Lower lobe of right lung (tissue), 2 donors: ENCODE results near the gene EQTN. TPM values are rescaled to one million over a fixed set of nuclear protein-coding genes. Genes with fewer than 3 reads are reported as not detected.

Experiments
- ATAC-seq, 2 donors: fragments of 200-7000 bp; cut with Tn5 transposase; one replicate each; pipeline ENCODE4 v1.9.1; 2020 to 2022; ENCODE audit warnings: mild to moderate bottlenecking in 2 of 2, moderate library complexity in 2 of 2
- DNase-seq: peaks from one replicate; pipeline ENCODE4 v3.0.0-alpha.2; 2020
- H3K27ac ChIP-seq: fragments of 200-600 bp; one replicate; pipeline ENCODE4 v1.8.0; 2022
- H3K27me3 ChIP-seq: fragments of 200-600 bp; one replicate; pipeline ENCODE4 v1.8.0; 2022; ENCODE audit warnings: low read depth
- H3K36me3 ChIP-seq: fragments of 200-600 bp; one replicate; pipeline ENCODE4 v1.8.0; 2022; ENCODE audit warnings: mild to moderate bottlenecking
- H3K4me1 ChIP-seq: fragments of 200-600 bp; one replicate; pipeline ENCODE4 v1.8.0; 2022
- H3K4me3 ChIP-seq: fragments of 200-600 bp; one replicate; pipeline ENCODE4 v1.8.0; 2022; ENCODE audit warnings: mild to moderate bottlenecking
- H3K9me3 ChIP-seq: fragments of 200-600 bp; one replicate; pipeline ENCODE4 v1.8.0; 2022
- intact Hi-C: fragments of 100-400 bp; cut with DNase I; formaldehyde crosslinking; loops from one replicate; pipeline ENCODE4 v1.11.0; 2022
- total RNA-seq: library from RNA; stranded (reverse); fragmentation: NEBNext Ultra II Directional; extraction: Animal tissue kit (Norgen Biotek cat#: 25700); gene quantifications from one replicate; pipeline ENCODE4 v1.2.1, GENCODE V29; 2021
- TF ChIP-seq, protein P1 (sequence below): fragments of 200-600 bp; IDR thresholded peaks from one replicate; pipeline ENCODE4 v1.8.0; 2022; ENCODE audit warnings: antibody characterized with exemption, mild to moderate bottlenecking
- donor health status: DM: no; HTN: yes; CAD: no; lungs with severe emphysema.

Gene EQTN
- total RNA-seq, 1 donor from 2014 or later = not detected

DNA sequence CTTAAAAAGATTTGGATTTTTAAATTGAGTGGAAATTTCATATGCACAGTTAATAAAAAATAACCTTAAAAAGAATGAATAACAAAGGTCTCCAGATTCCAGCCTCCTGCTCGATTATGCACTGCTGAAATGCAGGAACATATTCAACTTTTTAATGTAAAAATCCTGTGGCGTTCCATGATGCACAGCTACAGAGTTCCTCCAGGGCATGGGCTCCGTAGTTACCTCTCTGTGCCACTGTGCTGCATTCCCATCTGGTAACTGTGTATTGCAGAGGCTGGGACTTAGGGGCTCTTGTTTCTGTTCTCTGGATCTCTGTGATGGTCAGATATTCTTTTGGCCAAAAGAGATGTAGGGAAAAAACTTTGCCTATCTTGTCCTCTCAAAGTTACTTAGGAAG is 31.5 kb upstream of the EQTN start:
- H3K27ac ChIP-seq = no peak overlapping the region
- H3K27me3 ChIP-seq = no peaks in the 10 kb centered on the region
- no peak for DNase-seq
- H3K36me3 ChIP-seq = no peaks in the 10 kb centered on the region
- intact Hi-C loops = no loop called here
- peaks cover 3% of the 10 kb centered on the region for H3K4me1 ChIP-seq
- TF ChIP-seq, protein P1, sequence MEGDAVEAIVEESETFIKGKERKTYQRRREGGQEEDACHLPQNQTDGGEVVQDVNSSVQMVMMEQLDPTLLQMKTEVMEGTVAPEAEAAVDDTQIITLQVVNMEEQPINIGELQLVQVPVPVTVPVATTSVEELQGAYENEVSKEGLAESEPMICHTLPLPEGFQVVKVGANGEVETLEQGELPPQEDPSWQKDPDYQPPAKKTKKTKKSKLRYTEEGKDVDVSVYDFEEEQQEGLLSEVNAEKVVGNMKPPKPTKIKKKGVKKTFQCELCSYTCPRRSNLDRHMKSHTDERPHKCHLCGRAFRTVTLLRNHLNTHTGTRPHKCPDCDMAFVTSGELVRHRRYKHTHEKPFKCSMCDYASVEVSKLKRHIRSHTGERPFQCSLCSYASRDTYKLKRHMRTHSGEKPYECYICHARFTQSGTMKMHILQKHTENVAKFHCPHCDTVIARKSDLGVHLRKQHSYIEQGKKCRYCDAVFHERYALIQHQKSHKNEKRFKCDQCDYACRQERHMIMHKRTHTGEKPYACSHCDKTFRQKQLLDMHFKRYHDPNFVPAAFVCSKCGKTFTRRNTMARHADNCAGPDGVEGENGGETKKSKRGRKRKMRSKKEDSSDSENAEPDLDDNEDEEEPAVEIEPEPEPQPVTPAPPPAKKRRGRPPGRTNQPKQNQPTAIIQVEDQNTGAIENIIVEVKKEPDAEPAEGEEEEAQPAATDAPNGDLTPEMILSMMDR = no peak
- ATAC-seq = no peak
- H3K4me3 ChIP-seq = no peak overlapping the region
- H3K9me3 ChIP-seq = no peaks in the 10 kb centered on the region

DNA sequence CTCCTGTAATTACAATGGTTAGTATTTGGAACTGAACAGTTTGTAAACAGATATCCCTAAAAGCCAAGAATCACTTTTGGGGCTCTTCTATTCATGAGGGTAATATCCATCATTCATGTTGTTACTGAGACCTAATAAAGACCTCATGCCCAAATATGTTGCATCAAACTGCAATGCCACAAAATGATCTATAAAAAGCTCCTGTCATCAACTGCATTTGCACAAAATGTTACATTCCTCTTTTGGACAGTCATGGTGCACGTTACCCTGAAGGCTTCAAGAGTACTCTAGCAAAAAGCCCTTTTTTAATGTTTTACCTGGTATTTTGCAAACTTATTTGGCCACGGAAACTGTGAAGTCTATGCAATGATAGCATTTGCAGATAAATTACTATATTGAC is 14.2 kb upstream of the EQTN start:
- DNase-seq (no peak), ATAC-seq (no peak)
- Histone ChIP-seq H3K27ac (no peak overlapping the region), H3K36me3 (no peaks in the 10 kb centered on the region), H3K9me3 (no peaks in the 10 kb centered on the region), H3K4me1 (no peaks in the 10 kb centered on the region), H3K27me3 (no peaks in the 10 kb centered on the region), H3K4me3 (no peak overlapping the region)
- TF ChIP-seq, protein P1 = no peak
- intact Hi-C loops = no loop called here

DNA sequence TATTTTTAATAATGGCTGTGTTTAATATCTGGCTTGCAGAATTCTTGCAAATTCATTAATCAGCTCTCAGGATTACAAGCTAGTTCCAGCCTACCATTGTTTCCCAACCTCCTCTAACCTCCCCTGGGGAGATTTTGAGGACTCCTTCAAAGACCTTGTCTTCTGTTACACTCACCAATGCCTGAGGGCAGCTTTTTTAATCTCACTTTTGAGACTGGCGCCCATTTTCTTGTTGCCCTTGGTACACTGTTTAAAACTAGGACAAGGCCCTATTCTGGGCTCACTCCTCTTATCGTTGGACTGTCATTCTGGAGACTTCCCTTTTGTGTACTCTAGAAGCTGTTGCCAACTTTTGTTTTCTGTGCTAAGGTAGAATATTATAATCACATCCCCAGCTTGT is 13.6 kb upstream of the EQTN start:
- H3K4me1 ChIP-seq = no peaks in the 10 kb centered on the region
- H3K4me3 ChIP-seq = no peak overlapping the region
- H3K36me3 ChIP-seq = no peaks in the 10 kb centered on the region
- DNase-seq (no peak), ATAC-seq (no peak)
- H3K9me3 ChIP-seq = no peaks in the 10 kb centered on the region
- H3K27ac ChIP-seq = no peak overlapping the region
- TF ChIP-seq, protein P1 = no peak
- intact Hi-C loops = no loop called here
- H3K27me3 ChIP-seq = no peaks in the 10 kb centered on the region

DNA sequence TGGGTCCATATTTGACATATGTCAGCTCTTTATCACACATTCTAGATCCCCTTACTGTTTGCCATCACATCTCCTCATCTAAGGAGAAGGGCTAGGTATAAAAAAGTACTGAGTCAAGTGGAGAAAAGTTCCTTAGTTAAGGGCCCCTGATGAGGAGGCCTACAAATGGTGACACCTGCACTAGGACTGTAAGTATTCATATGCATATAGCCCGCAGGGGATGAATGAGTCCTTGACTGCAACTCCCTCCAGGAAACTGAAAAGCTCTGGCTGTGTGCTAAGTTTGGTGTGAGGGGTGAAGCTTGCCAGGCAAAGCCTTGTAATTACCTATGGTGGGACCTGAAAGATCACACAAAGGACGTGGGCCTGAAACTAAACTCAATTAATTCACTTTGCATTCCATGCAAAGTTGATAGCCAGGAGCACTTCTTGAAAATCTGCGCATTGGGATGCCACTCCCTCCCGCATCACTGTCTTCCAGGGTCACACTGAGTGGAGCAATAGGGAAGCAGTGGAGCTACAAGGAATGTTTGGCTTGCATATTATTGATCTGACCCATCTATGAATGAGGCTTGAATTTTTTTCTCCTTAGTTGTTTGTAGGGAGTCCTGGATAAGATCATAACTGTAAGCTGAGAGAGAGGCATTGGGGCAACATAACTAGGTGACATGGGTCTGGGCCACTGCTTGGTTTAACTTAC is 11.9 kb upstream of the EQTN start:
- TF ChIP-seq, protein P1 = no peak

DNA sequence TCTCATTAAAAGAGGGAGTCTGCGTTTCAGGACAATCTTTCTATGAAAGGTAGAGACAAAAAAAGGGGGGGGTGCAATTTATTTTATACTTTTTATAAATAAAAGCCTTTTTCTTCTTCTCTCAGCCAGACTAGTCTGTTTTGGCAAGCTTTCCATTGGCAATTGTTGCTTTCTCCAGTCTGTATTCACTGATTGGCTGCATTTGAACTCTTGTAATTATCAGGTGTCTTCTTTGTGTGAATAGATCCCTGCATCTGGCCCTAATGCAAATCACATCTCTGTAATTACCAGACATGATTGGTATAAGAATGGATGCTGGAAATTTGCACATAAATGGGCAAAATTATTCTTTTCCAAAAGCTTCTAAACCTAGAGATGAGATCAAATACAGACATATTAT is 7.6 kb upstream of the EQTN start:
- H3K27ac ChIP-seq = no peak overlapping the region
- no peak for ATAC-seq
- no peaks in the 10 kb centered on the region for H3K9me3 ChIP-seq
- no peak overlapping the region for H3K4me3 ChIP-seq
- intact Hi-C loops = no loop called here
- no peaks in the 10 kb centered on the region for H3K4me1 ChIP-seq
- no peak for DNase-seq
- TF ChIP-seq, protein P1 = no peak
- no peaks in the 10 kb centered on the region for H3K27me3 ChIP-seq
- H3K36me3 ChIP-seq = no peaks in the 10 kb centered on the region

More for the DNA sequence above, 11.9 kb upstream of the EQTN start:
- Histone ChIP-seq H3K27ac (no peak overlapping the region), H3K4me3 (no peak overlapping the region), H3K27me3 (no peaks in the 10 kb centered on the region), H3K4me1 (no peaks in the 10 kb centered on the region), H3K36me3 (no peaks in the 10 kb centered on the region), H3K9me3 (no peaks in the 10 kb centered on the region)
- DNase-seq (no peak), ATAC-seq (no peak)
- intact Hi-C loops = no loop called here
